Measurements from ENCODE around the gene ZNF143. TPM values are rescaled to one million over a fixed set of nuclear protein-coding genes. Genes with fewer than 3 reads are reported as not detected.

ZNF143 gene
- total RNA-seq, 1 experiment from 2014 or later = 30.2 TPM

GRCh38 chr11:9529334-9529650, 68.5 kb downstream of the ZNF143 start:
- Histone ChIP-seq H3K36me3 (ENCODE audit: control insufficient read depth, insufficient read depth, low read length) (no peaks in the 10 kb centered on the region; the same call in 1 of the 2 replicates), H3K27me3 (ENCODE audit: control insufficient read depth, insufficient read depth, low read length) (no peaks in the 10 kb centered on the region), H3K4me3 (ENCODE audit: low read depth in 2 of 2, low read length in 2 of 2) (peak overlapping the region in 1 of 2 experiments; percentile 25; a peak in 1 of 4 replicates), H3K27ac (ENCODE audit: low read length) (peak overlapping the region; percentile 3; the same call in 1 of the 2 replicates), H3K9me3 (ENCODE audit: control insufficient read depth, insufficient read depth, low read depth, low read length) (no peaks in the 10 kb centered on the region), H3K4me1 (ENCODE audit: control insufficient read depth, insufficient read depth, low read length) (peaks cover 43% of the 10 kb centered on the region)
- intact Hi-C loops (cut with micrococcal nuclease; ENCODE audit: unreplicated experiment) = no loop called here
- CTCF ChIA-PET = interaction anchor here (0.7 kb wide), 2 partner anchors 23 to 513 kb away, joined by 3 to 7 read pairs; no protein-coding TSS in a partner anchor
- DNase-seq (ENCODE audit: low read depth, low spot score) = no peak
- TF ChIP-seq POLR2AphosphoS5 (IDR thresholded peaks at IDR 0.05; ENCODE audit: low read depth, low read length) = no peak
- TF ChIP-seq CTCF (IDR thresholded peaks at IDR 0.05) = no peak
- no peak for TF ChIP-seq SIN3A (IDR thresholded peaks at IDR 0.05; ENCODE audit: borderline replicate concordance, insufficient read depth, low read depth, low read length)
- TF ChIP-seq REST (IDR thresholded peaks at IDR 0.05; ENCODE audit: insufficient read depth in 1 of 2, low read depth in 2 of 2, low read length in 1 of 2) = no peak
- no peak for TF ChIP-seq TCF7L2 (IDR thresholded peaks at IDR 0.05; ENCODE audit: low read depth, low read length)
- BruUV-seq (replicated peaks) = no TSS peak
- in situ Hi-C loops (cut with HindIII; ENCODE audit: low pct_unique_long_range_greater_than_20kb, low sequenced_read_pairs) = no loop called here
- POLR2A ChIA-PET = interaction anchor here (0.6 to 0.7 kb wide), 3 partner anchors 30 to 1056 kb away, joined by 3 to 8 read pairs (median 5); no protein-coding TSS in a partner anchor
- peak; percentile 48 for ATAC-seq

DNA sequence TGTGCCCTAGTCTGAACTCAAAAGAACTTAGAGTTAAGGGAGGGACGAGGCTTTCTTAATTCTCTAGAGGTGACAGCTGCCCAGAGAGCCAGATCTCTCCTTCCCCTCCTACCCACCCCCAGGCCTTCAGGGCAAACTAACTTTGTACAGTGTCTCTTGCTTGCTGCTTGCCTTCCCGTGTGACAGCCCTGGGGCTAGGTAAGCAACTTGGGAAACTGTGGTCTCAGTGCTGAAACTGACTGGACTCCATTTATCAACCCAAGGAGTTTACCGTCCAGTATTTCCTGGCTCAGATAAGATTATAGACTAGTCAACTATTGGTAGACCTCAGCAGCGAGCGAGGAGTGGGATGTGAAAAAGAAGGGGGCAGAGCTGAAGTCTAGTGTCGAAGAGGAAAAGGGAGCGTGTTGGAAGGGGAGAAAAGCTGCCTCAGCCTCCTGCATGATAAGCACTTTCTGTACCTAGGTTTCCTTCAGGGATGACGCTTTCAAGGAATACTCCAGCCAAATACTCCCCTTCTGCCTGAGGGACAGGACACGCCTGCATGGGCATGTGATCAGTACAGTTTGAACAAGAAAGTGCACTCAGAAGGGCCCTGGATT, 69.3 kb downstream of the ZNF143 start:
- ATAC-seq (peak; percentile 22; the same call in 1 of the 2 replicates), DNase-seq (ENCODE audit: low read depth, low spot score) (no peak)
- peak overlapping the region; percentile 3 for H3K27ac ChIP-seq (ENCODE audit: low read length)
- no peaks in the 10 kb centered on the region for H3K9me3 ChIP-seq (ENCODE audit: control insufficient read depth, insufficient read depth, low read depth, low read length)
- no peak for TF ChIP-seq SIN3A (IDR thresholded peaks at IDR 0.05; ENCODE audit: borderline replicate concordance, insufficient read depth, low read depth, low read length)
- TF ChIP-seq CTCF (IDR thresholded peaks at IDR 0.05) = no peak
- TF ChIP-seq TCF7L2 (IDR thresholded peaks at IDR 0.05; ENCODE audit: low read depth, low read length) = no peak
- TF ChIP-seq REST (IDR thresholded peaks at IDR 0.05; ENCODE audit: insufficient read depth in 1 of 2, low read depth in 2 of 2, low read length in 1 of 2) = no peak
- TF ChIP-seq POLR2AphosphoS5 (IDR thresholded peaks at IDR 0.05; ENCODE audit: low read depth, low read length) = no peak
- BruUV-seq (replicated peaks) = no TSS peak
- ChIA-PET CTCF (interaction anchor here (0.6 to 0.7 kb wide), 2 partner anchors 24 to 301 kb away, joined by 3 to 4 read pairs; no protein-coding TSS in a partner anchor), POLR2A (interaction anchor here (0.6 kb wide), 2 partner anchors 36 to 44 kb away, joined by 4 to 20 read pairs; no protein-coding TSS in a partner anchor)
- no peaks in the 10 kb centered on the region; the same call in 1 of the 2 replicates for H3K36me3 ChIP-seq (ENCODE audit: control insufficient read depth, insufficient read depth, low read length)
- in situ Hi-C loops (cut with HindIII; ENCODE audit: low pct_unique_long_range_greater_than_20kb, low sequenced_read_pairs) = no loop called here
- no peak overlapping the region for H3K4me3 ChIP-seq (ENCODE audit: low read depth in 2 of 2, low read length in 2 of 2)
- intact Hi-C loops (cut with micrococcal nuclease; ENCODE audit: unreplicated experiment) = no loop called here
- H3K4me1 ChIP-seq (ENCODE audit: control insufficient read depth, insufficient read depth, low read length) = peaks cover 49% of the 10 kb centered on the region
- no peaks in the 10 kb centered on the region for H3K27me3 ChIP-seq (ENCODE audit: control insufficient read depth, insufficient read depth, low read length)

Measured in Panc1 (cell line).